Left ventricle myocardium inferior (tissue), 1 donor: Measurements from ENCODE around the gene PHLDB1. TPM values are rescaled to one million over a fixed set of nuclear protein-coding genes. Genes with fewer than 3 reads are reported as not detected.

Source experiments
- DNase-seq: peaks from one replicate; pipeline ENCODE4 v3.0.0-alpha.2; 2020
- H3K27ac ChIP-seq: fragments of 200-600 bp; replicated peaks from 2 replicates; pipeline ENCODE4 v1.8.0; 2021
- H3K27me3 ChIP-seq: fragments of 200-600 bp; 2 replicates; pipeline ENCODE4 v1.8.0; 2021; ENCODE audit warnings: low read depth
- H3K36me3 ChIP-seq: fragments of 200-600 bp; 2 replicates; pipeline ENCODE4 v1.8.0; 2021
- H3K4me1 ChIP-seq: fragments of 200-600 bp; 2 replicates; pipeline ENCODE4 v1.8.0; 2021
- H3K4me3 ChIP-seq: fragments of 200-600 bp; 2 replicates; pipeline ENCODE4 v1.8.0; 2021; ENCODE audit warnings: mild to moderate bottlenecking, moderate library complexity
- H3K9me3 ChIP-seq: fragments of 200-600 bp; replicated peaks from 2 replicates; pipeline ENCODE4 v1.8.0; 2021
- intact Hi-C: fragments of 100-400 bp; cut with micrococcal nuclease; formaldehyde crosslinking; loops from one replicate; pipeline ENCODE4 v1.11.0; 2022
- microRNA-seq: library from miRNA; unstranded; fragments of <30 nt; microRNA quantifications from one replicate; pipeline ENCODE4 v1.2.0, GENCODE V29; 2020
- total RNA-seq: library from RNA; stranded (reverse); fragmentation: NEBNext Ultra II Directional; extraction: Animal tissue kit (Norgen Biotek cat#: 25700); gene quantifications from one replicate; pipeline ENCODE4 v1.2.1, GENCODE V29; 2021
- TF ChIP-seq, protein P1 (sequence below): fragments of 200-600 bp; IDR thresholded peaks from 2 replicates; pipeline ENCODE4 v1.8.0; 2021; ENCODE audit warnings: antibody characterized with exemption, mild to moderate bottlenecking, borderline replicate concordance
- donor health status: DM: no; HTN: yes; CAD: no; lungs with severe emphysema.

The PHLDB1 gene
- total RNA-seq, 1 donor from 2014 or later = 102 TPM

DNA sequence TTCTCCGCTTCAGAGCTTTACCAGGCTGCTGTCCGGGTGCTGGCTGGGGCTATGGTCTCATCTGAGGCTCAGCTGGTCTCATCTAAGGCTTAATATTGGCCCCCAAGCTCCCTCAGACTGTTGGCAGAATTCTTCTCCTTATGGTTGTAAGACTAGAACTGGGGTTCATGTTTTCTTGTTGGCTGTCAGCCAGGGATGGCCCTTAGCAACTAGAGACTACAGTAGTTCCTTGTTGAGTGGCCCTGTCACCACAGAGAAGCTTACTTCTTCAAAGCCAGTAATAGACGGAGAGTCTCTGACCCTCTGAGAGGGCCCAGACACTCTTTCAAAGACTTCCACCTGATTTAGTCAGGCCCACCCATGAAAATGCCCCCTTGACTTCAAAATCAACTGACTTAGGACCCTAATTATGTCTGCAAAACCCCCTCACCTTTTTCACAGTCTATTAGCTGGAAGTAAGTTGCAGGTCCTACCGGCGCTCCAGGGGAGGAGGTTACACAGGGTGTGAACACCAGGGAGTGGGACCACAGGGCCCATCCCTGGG lies 96.2 kb downstream of the PHLDB1 start:
- intact Hi-C loops = no loop called here
- no peak for DNase-seq
- Histone ChIP-seq H3K9me3 (peaks cover 10% of the 10 kb centered on the region), H3K27ac (no peak overlapping the region), H3K4me1 (no peaks in the 10 kb centered on the region), H3K4me3 (no peak overlapping the region), H3K27me3 (no peaks in the 10 kb centered on the region), H3K36me3 (no peaks in the 10 kb centered on the region)
- TF ChIP-seq, protein P1, sequence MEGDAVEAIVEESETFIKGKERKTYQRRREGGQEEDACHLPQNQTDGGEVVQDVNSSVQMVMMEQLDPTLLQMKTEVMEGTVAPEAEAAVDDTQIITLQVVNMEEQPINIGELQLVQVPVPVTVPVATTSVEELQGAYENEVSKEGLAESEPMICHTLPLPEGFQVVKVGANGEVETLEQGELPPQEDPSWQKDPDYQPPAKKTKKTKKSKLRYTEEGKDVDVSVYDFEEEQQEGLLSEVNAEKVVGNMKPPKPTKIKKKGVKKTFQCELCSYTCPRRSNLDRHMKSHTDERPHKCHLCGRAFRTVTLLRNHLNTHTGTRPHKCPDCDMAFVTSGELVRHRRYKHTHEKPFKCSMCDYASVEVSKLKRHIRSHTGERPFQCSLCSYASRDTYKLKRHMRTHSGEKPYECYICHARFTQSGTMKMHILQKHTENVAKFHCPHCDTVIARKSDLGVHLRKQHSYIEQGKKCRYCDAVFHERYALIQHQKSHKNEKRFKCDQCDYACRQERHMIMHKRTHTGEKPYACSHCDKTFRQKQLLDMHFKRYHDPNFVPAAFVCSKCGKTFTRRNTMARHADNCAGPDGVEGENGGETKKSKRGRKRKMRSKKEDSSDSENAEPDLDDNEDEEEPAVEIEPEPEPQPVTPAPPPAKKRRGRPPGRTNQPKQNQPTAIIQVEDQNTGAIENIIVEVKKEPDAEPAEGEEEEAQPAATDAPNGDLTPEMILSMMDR = no peak

- no peak overlapping the region for H3K4me3 ChIP-seq
- TF ChIP-seq, protein P1 = no peak
- H3K27ac ChIP-seq = no peak overlapping the region
- peaks cover 7% of the 10 kb centered on the region for H3K9me3 ChIP-seq
- intact Hi-C loops = no loop called here
- H3K4me1 ChIP-seq = no peaks in the 10 kb centered on the region
- no peaks in the 10 kb centered on the region for H3K27me3 ChIP-seq
- no peak for DNase-seq
- no peaks in the 10 kb centered on the region for H3K36me3 ChIP-seq
Measured at GRCh38 chr11:118705111-118705741, 97.8 kb downstream of the PHLDB1 start.

GRCh38 chr11:118705791-118706545 lies 98.6 kb downstream of the PHLDB1 start:
- Histone ChIP-seq H3K27me3 (no peaks in the 10 kb centered on the region), H3K27ac (no peak overlapping the region), H3K9me3 (no peaks in the 10 kb centered on the region), H3K36me3 (no peaks in the 10 kb centered on the region), H3K4me3 (no peak overlapping the region), H3K4me1 (no peaks in the 10 kb centered on the region)
- no peak for DNase-seq
- TF ChIP-seq, protein P1 = no peak
- intact Hi-C loops = no loop called here

DNA sequence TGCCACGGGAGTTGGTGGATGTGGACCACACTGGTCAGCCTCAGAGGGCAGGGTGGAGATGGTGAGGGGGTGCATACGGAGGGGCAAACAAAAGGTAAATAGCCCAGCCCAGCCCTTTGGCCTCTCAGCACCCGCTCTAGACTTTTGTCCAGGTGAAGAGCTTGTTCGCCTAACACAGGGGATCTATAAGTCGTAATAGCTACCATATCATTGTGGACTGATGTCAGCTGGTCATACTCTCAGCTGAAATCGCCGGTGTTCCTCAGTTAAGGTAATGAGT lies 99.1 kb downstream of the PHLDB1 start:
- H3K36me3 ChIP-seq = no peaks in the 10 kb centered on the region
- intact Hi-C loops = no loop called here

More for the DNA sequence above, 99.1 kb downstream of the PHLDB1 start:
- no peak for DNase-seq
- Histone ChIP-seq H3K27me3 (no peaks in the 10 kb centered on the region), H3K4me3 (no peak overlapping the region), H3K27ac (no peak overlapping the region), H3K4me1 (no peaks in the 10 kb centered on the region), H3K9me3 (no peaks in the 10 kb centered on the region)
- TF ChIP-seq, protein P1 = no peak

Small RNA genes lying within 50 kb of the gene (microRNA-seq; reads per million reads assigned to microRNA genes)
- gene MIR6716 = 0.94 reads per million

Other genes with a start within 250 kb of the PHLDB1 start
- gene UBE4A, start 248.0 kb upstream of the PHLDB1 start, total RNA-seq = 32.6 TPM
- 854 TPM for gene ATP5MG, start 206.0 kb upstream of the PHLDB1 start, total RNA-seq
- 21.0 TPM for gene KMT2A, start 171.1 kb upstream of the PHLDB1 start, total RNA-seq
- 1.1 TPM for gene TTC36, start 80.1 kb upstream of the PHLDB1 start, total RNA-seq
- gene TMEM25, start 76.4 kb upstream of the PHLDB1 start, total RNA-seq = 7.8 TPM
- gene IFT46, start 41.7 kb upstream of the PHLDB1 start, total RNA-seq = 26.0 TPM
- gene ARCN1, start 35.2 kb upstream of the PHLDB1 start, total RNA-seq = 99.4 TPM
- not detected for gene TREH, start 72.0 kb downstream of the PHLDB1 start, total RNA-seq
- 134 TPM for gene DDX6, start 183.5 kb downstream of the PHLDB1 start, total RNA-seq